GM19397 (cell line): ENCODE measurements around the gene CHD6.

Experiments used
- ATAC-seq: cut with Tn5 transposase; IDR thresholded peaks from one replicate; pipeline ENCODE4 v1.9.1; 2021; ENCODE audit warnings: mild to moderate bottlenecking, moderate library complexity; ENCODE audit not compliant: unreplicated experiment

The CHD6 gene

GRCh38 chr20:41398408-41398807, 219.8 kb downstream of the CHD6 start:
- no peak for ATAC-seq

DNA sequence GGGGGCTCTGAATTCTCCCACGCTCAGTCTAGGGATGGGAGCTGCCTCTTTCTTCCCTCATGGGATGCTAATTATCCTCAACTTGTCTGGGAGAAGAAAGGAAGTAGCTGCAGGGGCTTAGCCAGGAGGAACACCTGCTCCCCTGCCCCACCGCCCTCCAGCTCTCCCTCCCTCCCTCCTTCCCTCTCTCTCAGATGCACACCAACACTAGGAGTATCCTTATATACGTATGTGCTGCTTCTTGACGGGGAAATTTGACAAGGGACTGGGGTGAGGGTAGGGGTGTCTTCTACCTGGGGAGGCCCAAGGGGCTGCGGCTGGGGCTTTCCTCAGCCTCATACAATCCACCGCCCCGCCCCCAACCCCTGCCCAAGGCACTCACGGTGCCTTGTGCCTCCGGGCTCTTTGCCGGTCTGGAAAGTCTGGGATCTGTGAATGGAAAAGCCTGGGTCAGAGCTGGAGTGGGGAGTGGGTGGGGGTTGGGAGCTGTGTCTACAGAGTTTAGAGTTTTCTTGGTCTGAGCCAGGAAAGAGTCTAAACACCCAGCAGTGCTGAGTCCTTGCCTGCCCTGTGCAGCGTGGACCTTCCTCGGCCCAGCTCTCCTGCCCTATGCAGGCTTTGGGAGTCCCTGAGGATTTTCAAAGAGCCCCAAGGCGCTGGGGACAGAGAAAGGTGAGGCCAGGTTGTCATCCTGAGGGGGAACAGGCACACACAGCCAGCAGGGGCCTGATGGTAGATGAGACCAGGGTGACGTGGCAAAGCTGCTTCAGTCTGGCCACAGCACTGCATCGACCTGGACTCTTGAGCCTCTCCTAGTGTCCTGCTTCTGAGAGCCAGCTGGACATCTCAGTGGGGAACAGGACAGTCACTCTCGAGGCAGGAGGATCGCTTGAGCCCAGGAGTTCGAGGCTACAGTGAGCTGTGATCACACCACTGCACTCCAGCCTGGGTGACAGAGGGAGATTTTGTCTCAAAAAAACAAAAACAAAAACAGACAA, 222.2 kb downstream of the CHD6 start:
- no peak for ATAC-seq

DNA sequence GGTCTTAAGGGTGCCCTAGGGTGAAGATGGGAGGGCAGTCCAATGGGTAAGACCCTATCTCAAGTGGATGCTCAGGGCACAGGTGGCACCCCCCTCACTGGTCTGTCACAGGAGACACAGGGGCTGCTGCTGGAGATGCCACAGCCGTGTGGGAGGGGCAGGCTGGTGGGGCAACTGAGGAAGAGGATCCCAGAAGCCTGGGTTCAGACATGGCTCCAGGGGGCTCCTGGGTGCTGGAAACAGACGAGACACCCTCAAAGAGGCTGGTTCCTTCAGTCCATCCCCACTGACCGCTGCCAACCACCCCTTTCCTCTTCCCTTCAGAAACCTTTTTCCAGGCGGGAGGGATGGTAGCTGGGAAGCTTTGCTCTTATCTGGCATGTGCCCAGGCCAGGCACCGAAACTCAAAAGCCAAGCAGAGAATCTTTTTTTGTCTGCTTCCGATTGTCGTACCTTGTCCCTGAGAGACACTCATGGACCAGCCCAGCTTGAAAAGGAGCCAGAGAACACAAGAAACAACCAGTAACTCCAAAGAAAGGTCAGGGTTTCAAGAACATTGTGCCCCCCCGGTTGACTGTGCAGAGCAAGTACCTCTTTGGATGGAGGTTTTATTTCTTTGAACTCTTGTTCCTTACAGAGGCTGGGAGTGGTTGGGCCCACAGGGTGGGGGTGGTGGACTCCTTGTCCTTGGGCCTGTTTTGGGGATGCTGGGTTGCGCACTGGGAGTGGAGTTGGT, 223.1 kb downstream of the CHD6 start:
- ATAC-seq = no peak

GRCh38 chr20:41394081-41394480, 224.1 kb downstream of the CHD6 start:
- ATAC-seq = no peak

DNA sequence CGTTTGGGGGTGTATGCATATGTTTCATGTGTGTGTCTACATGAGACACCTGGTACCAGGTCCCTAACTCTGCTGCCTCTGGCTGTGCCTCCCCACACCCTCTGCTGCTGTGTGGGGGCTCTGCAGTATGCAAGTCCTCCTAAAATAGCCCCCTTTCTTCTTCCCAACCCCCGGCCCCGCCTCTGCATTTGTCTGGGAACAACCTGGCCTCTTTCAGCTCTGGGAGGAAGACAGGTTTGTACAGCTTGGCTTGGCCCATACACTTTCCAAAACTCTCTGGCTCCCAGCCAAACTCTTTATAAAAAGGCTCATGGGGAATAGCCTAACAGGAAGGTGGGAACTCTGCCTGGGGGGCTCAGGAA, 224.5 kb downstream of the CHD6 start:
- ATAC-seq = no peak

GRCh38 chr20:41392871-41393704, 225.1 kb downstream of the CHD6 start:
- no peak for ATAC-seq

- no peak for ATAC-seq
Observed at GRCh38 chr20:41392295-41392694, 225.9 kb downstream of the CHD6 start.

DNA sequence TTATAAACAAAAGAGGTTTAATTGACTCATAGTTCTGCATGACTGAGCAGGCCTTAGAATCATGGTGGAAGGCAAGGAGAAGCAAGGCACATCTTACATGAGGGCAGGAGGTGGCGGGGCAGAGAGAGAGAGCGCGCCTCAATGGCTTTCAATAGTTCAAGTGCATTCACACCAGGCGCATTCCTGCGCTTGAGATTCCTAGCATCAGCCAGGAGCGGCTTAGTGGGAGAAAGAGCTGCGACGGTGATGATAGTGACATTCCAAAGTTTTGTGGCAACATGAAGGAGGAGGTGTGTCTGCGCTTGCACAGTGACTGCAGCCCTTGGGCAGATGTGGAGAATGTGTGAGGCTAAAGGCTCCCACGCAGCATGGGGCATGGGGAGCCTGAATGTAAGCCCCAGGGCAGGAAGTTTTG, 226.6 kb downstream of the CHD6 start:
- no peak for ATAC-seq

DNA sequence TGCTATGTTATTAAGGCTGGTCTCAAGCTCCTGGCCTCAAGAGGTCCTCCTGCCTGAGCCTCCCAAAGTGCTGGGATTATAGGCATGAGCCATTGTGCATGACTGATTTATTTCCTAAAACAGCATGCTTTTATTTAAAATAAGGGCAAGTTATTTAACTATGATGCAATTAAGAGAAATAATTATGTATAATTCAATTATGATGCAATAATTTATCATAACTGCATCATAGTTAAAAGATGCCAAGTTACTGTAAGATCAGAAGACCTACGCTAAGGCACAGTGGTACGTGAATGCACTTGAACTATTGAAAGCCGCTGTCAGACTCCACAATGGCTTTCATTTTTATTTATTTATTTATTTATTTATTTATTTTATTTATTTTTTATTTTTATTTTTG, 227.3 kb downstream of the CHD6 start:
- no peak for ATAC-seq

- no peak for ATAC-seq
Observed at GRCh38 chr20:41387444-41387851, 230.7 kb downstream of the CHD6 start.

DNA sequence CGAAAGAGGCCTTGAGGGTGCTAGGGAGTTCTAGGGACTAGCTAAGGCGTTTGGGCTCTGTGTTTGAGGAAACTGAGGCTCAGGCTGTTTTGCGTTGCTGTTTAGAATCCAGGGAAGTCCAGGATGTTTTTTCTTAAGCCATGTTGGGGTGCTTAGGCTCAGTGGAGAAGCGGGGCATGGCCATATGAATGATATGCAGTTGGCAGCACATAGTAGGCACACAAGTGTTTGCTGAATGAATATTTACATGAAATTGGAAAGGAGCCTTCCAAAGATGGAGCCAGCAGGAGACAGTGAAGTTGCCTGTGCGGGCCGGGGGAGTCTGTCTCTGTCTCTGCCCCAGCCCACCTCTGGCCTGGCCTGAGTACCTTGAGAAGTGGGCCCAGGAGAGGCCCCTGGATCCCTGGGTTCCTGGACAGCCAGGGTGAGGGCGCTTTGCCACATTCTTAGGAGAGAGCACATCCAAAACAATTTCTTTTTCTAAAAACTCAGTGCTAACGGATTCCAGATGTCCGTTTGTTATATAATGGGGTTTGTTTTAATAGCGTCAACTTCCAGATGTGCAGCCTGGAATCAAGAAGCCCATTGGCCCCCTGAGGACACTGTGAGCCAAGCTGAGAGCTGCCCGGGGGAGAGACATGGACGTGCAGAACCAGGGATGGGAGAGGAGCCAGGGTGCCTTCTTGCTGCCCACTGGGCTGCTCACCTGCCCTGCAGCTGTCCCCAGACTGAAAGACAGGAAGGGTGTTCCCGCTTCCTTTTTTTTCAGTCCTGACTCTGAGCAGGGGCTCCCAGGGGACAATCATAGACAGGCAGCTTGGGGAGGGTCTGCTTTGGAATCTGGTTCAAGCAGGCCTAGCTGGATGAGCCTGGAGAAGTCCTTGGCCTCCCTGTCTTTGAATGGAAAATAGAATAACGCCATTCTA, 231.4 kb downstream of the CHD6 start:
- ATAC-seq = no peak

DNA sequence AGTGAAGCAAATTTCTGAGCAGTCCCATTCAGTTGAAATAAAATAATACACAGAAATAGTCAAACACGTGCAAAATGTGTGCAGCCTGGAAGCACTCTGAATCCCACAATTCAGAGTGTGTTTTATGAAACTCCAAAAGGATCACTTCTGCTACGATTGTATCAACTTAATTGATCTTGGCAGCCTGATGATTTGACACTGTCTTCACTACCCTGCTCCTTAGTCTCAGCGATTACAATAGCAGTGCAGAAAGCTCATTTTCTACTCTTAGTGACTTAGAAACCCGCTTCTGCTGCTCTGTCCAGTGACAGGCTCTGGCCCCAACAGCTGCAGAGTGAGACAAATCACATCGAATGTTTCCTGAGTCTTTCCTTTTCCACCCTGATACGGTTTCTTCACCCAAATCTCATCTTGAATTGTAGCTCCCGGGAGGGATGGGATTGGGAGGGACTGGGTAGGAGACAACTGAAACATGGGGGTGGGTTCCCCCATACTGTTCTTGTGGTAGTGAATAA, 235.3 kb downstream of the CHD6 start:
- ATAC-seq = no peak

DNA sequence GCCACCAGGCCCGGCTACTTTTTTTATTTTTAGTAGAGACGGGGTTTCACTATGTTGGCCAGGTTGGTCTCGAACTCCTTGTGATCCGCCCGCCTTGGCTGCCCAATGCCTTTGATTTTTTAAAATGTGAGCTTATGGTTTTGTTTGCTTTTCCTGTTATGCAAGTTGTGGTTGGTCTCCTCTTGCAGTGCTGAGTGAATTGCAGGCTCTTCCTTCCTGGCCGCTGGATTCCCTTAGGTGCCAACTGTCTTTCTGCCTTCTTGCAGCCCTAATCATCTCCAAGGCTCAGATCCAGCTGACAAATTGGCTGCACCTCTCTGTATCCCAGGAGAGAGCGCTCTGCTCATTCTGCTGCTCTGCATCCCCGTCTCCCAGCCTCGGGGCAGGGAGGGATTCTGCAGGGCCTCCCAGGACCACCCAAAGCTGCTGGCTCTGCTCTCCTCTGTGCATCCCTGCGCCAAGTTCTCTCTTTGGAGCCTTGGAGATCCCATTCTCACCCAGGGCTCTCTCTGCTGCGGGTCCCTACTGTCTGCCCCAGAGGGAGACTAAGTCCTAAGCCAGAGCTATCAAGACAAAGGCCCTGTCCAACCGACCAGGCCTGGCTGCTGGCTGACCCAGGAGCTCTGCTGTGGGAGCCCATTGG, 237.5 kb downstream of the CHD6 start:
- ATAC-seq = no peak

DNA sequence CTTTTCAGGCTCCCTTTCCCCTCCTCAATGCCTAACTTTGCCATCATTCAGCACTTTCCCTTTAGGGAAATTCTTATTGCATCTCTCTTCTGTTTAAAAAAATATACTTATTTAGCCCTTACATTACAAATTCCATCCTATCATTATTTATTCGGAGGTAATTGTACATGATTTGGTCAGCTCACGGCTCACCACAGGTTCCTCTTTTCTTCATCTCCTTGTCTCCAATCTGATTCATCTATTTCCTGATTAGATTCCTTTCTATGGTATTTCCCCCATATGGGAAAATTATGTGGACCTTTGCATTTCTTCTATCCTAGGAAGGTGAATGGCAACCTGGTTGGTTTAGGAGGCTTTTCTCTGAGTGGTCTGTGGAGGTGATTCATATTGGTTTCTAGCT, 238.6 kb downstream of the CHD6 start:
- ATAC-seq = no peak

GRCh38 chr20:41377275-41377674, 240.9 kb downstream of the CHD6 start:
- ATAC-seq = no peak

- no peak for ATAC-seq
Observed at GRCh38 chr20:41376349-41376748, 241.8 kb downstream of the CHD6 start.

DNA sequence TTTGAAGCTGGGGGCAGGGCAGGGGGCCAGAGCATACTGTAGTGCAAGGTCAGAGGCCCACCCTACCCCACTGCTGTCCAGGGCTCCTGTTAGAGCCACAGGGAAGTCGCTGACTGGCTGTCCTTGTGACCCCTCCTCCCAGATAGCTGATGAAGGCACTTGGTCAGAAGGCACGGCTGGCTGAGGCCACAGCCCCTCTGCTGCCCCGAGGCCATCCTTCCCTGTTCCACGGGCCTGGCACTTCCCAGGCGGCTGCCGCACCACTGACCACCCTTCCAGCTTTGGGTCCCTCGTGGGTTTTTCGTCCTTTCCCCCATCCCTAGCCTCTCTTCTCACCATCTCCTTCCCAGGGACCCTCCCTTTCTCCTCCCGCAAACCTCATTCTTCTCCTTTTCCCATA, 242.3 kb downstream of the CHD6 start:
- no peak for ATAC-seq

DNA sequence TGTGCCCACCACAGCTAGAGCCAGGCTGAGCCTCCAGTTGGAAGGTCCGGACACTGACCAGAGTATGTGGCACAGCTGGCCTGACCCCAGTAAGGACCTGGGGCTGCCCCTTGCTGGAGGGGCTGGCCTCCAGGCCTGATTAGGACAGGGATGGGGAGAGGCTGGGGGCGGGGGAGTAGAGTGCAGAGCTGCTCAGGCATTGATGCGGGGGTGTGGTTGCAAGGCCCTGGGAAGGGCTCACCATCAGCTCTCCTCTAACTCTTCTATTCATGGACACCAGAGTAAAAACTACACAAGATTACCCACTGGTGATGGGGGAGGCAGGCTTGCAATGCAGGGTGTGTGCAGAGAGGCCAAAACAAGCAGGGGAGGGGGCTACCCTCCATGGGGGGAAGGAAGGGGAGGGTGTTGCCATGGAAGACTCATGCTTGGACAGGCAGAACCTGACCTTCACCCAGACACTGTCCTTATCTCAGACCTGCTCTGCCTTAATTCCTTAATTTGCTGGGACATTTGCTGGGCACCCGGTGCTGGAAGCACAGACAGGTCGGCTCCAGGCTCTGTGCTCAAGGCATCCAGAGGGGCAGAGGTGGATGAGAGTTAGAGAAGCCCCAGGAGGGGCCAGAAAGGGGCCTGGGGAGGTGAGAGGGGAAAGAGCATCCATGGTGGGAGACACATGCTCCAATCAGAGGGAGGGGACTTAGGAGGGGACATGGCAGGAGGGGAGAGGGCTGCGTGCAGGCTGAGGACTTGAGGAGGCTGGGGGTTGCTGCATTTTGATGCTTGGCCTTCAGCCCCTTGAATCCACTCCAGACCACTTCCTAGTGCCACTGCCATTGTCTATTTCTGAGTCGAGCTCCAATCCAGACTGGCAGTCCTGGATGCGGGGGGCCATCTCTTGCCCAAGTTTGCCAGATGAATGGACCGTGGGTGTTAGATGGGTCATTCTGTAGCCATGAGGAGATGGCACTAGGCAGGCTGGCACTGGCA, 244.0 kb downstream of the CHD6 start:
- ATAC-seq = no peak
